Peyer's patch (tissue), 4 donors: ENCODE measurements around the gene SLC4A5. TPM values are rescaled to one million over a fixed set of nuclear protein-coding genes. Genes with fewer than 3 reads are reported as not detected.

Experiments
- DNase-seq, 3 donors: peaks; one replicate each; pipeline ENCODE4 v3.0.0-alpha.2; 2017 to 2019
- H3K27ac ChIP-seq, 4 donors: fragments of 200-600 bp; sonication (generic); one replicate each; pipeline ENCODE4 v1.5.1; 2016 to 2019
- H3K27me3 ChIP-seq, 2 donors: fragments of 200-600 bp; sonication (generic); one replicate each; pipeline ENCODE4 v1.5.1; 2019
- H3K36me3 ChIP-seq, 3 donors: fragments of 200-600 bp; sonication (generic); one replicate each; pipeline ENCODE4 v1.5.1; 2016 to 2019
- H3K4me1 ChIP-seq, 4 donors: fragments of 200-600 bp; sonication (generic); one replicate each; pipeline ENCODE4 v1.5.1; 2016 to 2019
- H3K4me3 ChIP-seq, 4 donors: fragments of 200-600 bp; sonication (generic); 1 replicate in 3 of 4; 2 replicates in 1 of 4; pipeline ENCODE4 v1.5.1; 2016 to 2019; ENCODE audit warnings: mild to moderate bottlenecking in 1 of 4
- H3K9me3 ChIP-seq, 4 donors: fragments of 200-600 bp; sonication (generic); one replicate each; pipeline ENCODE4 v1.5.1; 2016 to 2019; ENCODE audit warnings: mild to moderate bottlenecking in 1 of 4
- CTCF ChIP-seq, 6 experiments: fragments of 450-650 bp in 4 of 6; fragments of 200-600 bp in 2 of 6; sonication (generic) in 1 of 6; IDR thresholded peaks; one replicate each; pipeline ENCODE4 v1.5.1; 2017 to 2019; ENCODE audit warnings: antibody characterized with exemption in 6 of 6, mild to moderate bottlenecking in 3 of 6, moderate library complexity in 1 of 6
- POLR2A ChIP-seq, 2 donors: fragments of 450-650 bp; IDR thresholded peaks; one replicate each; pipeline ENCODE4 v1.5.1; 2017; ENCODE audit warnings: antibody characterized with exemption in 2 of 2, mild to moderate bottlenecking in 2 of 2, moderate library complexity in 2 of 2
- total RNA-seq, 4 donors: library from RNA; depleted of rRNA; stranded (reverse); fragments of >200 nt; gene quantifications; one replicate each; pipeline ENCODE4 v1.1.0, GENCODE V29; 2016

The SLC4A5 gene
- total RNA-seq, 4 donors from 2014 or later: 1.8 to 14.9 (median 4.9) TPM

- Histone ChIP-seq H3K36me3 (no peaks in the 10 kb centered on the region), H3K4me1 (no peaks in the 10 kb centered on the region), H3K27ac (no peak overlapping the region), H3K27me3 (no peaks in the 10 kb centered on the region), H3K9me3 (no peaks in the 10 kb centered on the region), H3K4me3 (no peak overlapping the region)
- DNase-seq: no peak
- no peak for TF ChIP-seq CTCF (IDR thresholded peaks at IDR 0.05)
- TF ChIP-seq POLR2A (IDR thresholded peaks at IDR 0.05): no peak
Measured at GRCh38 chr2:74297950-74298349, 45.3 kb downstream of the SLC4A5 start.

- DNase-seq: no peak
- H3K27me3 ChIP-seq: no peaks in the 10 kb centered on the region
- no peaks in the 10 kb centered on the region for H3K9me3 ChIP-seq
- H3K4me1 ChIP-seq: no peaks in the 10 kb centered on the region
- no peak overlapping the region for H3K4me3 ChIP-seq
- TF ChIP-seq CTCF (IDR thresholded peaks at IDR 0.05) (no peak), POLR2A (IDR thresholded peaks at IDR 0.05) (no peak)
- H3K27ac ChIP-seq: no peak overlapping the region
- no peaks in the 10 kb centered on the region for H3K36me3 ChIP-seq
Measured at GRCh38 chr2:74297391-74297790, 45.8 kb downstream of the SLC4A5 start.

- no peaks in the 10 kb centered on the region for H3K27me3 ChIP-seq
- H3K36me3 ChIP-seq: no peaks in the 10 kb centered on the region
- no peak for DNase-seq
- H3K4me1 ChIP-seq: peaks cover 0 to 12% (median 4%) of the 10 kb centered on the region in 4 donors
- no peak overlapping the region for H3K27ac ChIP-seq
- no peak overlapping the region for H3K4me3 ChIP-seq
- no peaks in the 10 kb centered on the region for H3K9me3 ChIP-seq
- no peak for TF ChIP-seq POLR2A (IDR thresholded peaks at IDR 0.05)
- TF ChIP-seq CTCF (IDR thresholded peaks at IDR 0.05): no peak
Measured at GRCh38 chr2:74293191-74293991, 49.8 kb downstream of the SLC4A5 start.

GRCh38 chr2:74292751-74293150, 50.5 kb downstream of the SLC4A5 start:
- Histone ChIP-seq H3K36me3 (no peaks in the 10 kb centered on the region), H3K27me3 (no peaks in the 10 kb centered on the region), H3K4me3 (no peak overlapping the region), H3K4me1 (peaks cover 0 to 12% (median 4%) of the 10 kb centered on the region in 4 donors), H3K27ac (no peak overlapping the region), H3K9me3 (no peaks in the 10 kb centered on the region)
- no peak for DNase-seq
- no peak for TF ChIP-seq POLR2A (IDR thresholded peaks at IDR 0.05)
- TF ChIP-seq CTCF (IDR thresholded peaks at IDR 0.05): no peak

- DNase-seq: no peak
- no peak overlapping the region for H3K27ac ChIP-seq
- H3K36me3 ChIP-seq: no peaks in the 10 kb centered on the region
- no peaks in the 10 kb centered on the region for H3K9me3 ChIP-seq
- H3K4me1 ChIP-seq: peaks cover 0 to 12% (median 4%) of the 10 kb centered on the region in 4 donors
- H3K27me3 ChIP-seq: no peaks in the 10 kb centered on the region
- TF ChIP-seq POLR2A (IDR thresholded peaks at IDR 0.05) (no peak), CTCF (IDR thresholded peaks at IDR 0.05) (no peak)
- H3K4me3 ChIP-seq: no peak overlapping the region
Measured at GRCh38 chr2:74291886-74292621, 51.2 kb downstream of the SLC4A5 start.
